ENCODE data around the gene LYZL4. TPM values are rescaled to one million over a fixed set of nuclear protein-coding genes. Genes with fewer than 3 reads are reported as not detected.

LYZL4 gene
- total and polyA plus RNA-seq, 2 of the 13 experiments (the other 11 are each of a cell fraction or from before 2014, with no cell fraction given) = not detected

- DNase-seq (ENCODE audit: low spot score) = no peak
- H3K27me3 ChIP-seq (ENCODE audit: control insufficient read depth in 1 of 2, insufficient read depth in 2 of 2, low read length in 2 of 2) = no peaks in the 10 kb centered on the region; a peak in 1 of 5 replicates
- no peaks in the 10 kb centered on the region for H3K79me2 ChIP-seq (ENCODE audit: insufficient read depth, low read length)
- TF ChIP-seq NR0B2 (CRISPR knock-in tag; IDR thresholded peaks at IDR 0.05) (no peak), ZMYM4 (CRISPR knock-in tag; IDR thresholded peaks at IDR 0.05) (no peak), ZFP91 (CRISPR knock-in tag; IDR thresholded peaks at IDR 0.05; ENCODE audit: borderline replicate concordance) (no peak), REXO4 (CRISPR knock-in tag; IDR thresholded peaks at IDR 0.05; ENCODE audit: borderline replicate concordance) (no peak), RELA (CRISPR knock-in tag; IDR thresholded peaks at IDR 0.05) (no peak), GMEB2 (CRISPR knock-in tag; IDR thresholded peaks at IDR 0.05; ENCODE audit: low read depth) (no peak), SMAD9 (CRISPR knock-in tag; IDR thresholded peaks at IDR 0.05) (no peak), RFX3 (CRISPR knock-in tag; IDR thresholded peaks at IDR 0.05) (no peak), ZNF282 (IDR thresholded peaks at IDR 0.05; ENCODE audit: partially characterized antibody) (no peak), CCDC6 (CRISPR knock-in tag; IDR thresholded peaks at IDR 0.05) (no peak), ZNF615 (CRISPR knock-in tag; IDR thresholded peaks at IDR 0.05; ENCODE audit: borderline replicate concordance) (no peak), U2AF2 (IDR thresholded peaks at IDR 0.05; ENCODE audit: low read depth, low read length) (no peak), ZNF775 (CRISPR knock-in tag; IDR thresholded peaks at IDR 0.05; ENCODE audit: borderline replicate concordance) (no peak)
- H3K9ac ChIP-seq (ENCODE audit: insufficient read depth, low read depth, low read length) = no peak overlapping the region
- no peaks in the 10 kb centered on the region for H4K20me1 ChIP-seq (ENCODE audit: insufficient read depth, low read length)
- ATAC-seq = no peak
- in situ Hi-C loops (cut with HindIII; ENCODE audit: extremely low pct_ligation_motif_present, low pct_unique_long_range_greater_than_20kb) (loop anchor here (5.0 to 25.0 kb wide), 3 partner anchors 105 to 327 kb away; no protein-coding TSS in a partner anchor), intact Hi-C loops (cut with micrococcal nuclease; ENCODE audit: unreplicated experiment) (loop anchor here (5.0 kb wide), 1 partner anchor 98 kb away; no protein-coding TSS in a partner anchor)
- H3K9me3 ChIP-seq (ENCODE audit: low read length) = no peaks in the 10 kb centered on the region
- no peak for FAIRE-seq
- ChIA-PET POLR2A (no interaction called here), CTCF (ENCODE audit: low intra/inter-chr PET ratio, low total read pairs) (interaction anchor here (1.3 kb wide), 1 partner anchor 192 kb away, joined by 4 read pairs; no protein-coding TSS in a partner anchor)
- no peak overlapping the region for H2AFZ ChIP-seq (ENCODE audit: low read length)
- H3K27ac ChIP-seq (ENCODE audit: extremely low read length, insufficient read depth, low read length) = no peak overlapping the region
- H3K36me3 ChIP-seq (replicated peaks in 1 of 2; ENCODE audit: control insufficient read depth in 1 of 2, insufficient read depth in 2 of 2, low read length in 2 of 2) = no peaks in the 10 kb centered on the region
- WGBS (ENCODE audit: low lambda C conversion rate) = 20% methylated on average over 9 of the region's 10 CpGs
- no peak overlapping the region for H3K4me2 ChIP-seq (ENCODE audit: low read depth, low read length)
- no peak overlapping the region for H3K4me3 ChIP-seq (replicated peaks in 1 of 3; ENCODE audit: insufficient read depth in 1 of 3, low read depth in 2 of 3, low read length in 3 of 3)
- BruUV-seq (replicated peaks) = no TSS peak
- no peaks in the 10 kb centered on the region for H3K4me1 ChIP-seq (ENCODE audit: insufficient read depth, low read length)
Measured at GRCh38 chr3:42439261-42440115, 29.1 kb upstream of the LYZL4 start.

Measured in HepG2 (cell line).